GM18498 (cell line): ENCODE data around the gene PRR22.
A peak's percentile ranks its signal among the peaks of the same experiment; 100 is the strongest.

Experiments
- ATAC-seq: cut with Tn5 transposase; IDR thresholded peaks from one replicate; pipeline ENCODE4 v1.9.1; 2021; ENCODE audit warnings: mild to moderate bottlenecking, moderate library complexity; ENCODE audit not compliant: unreplicated experiment

PRR22 gene

GRCh38 chr19:5784581-5785147, at the start of gene PRR22:
PRR22 (minus strand) TSS chr19:5784746; CDS start chr19:5784660, 86 bp downstream.
- ATAC-seq = no peak

GRCh38 chr19:5832527-5833216, 48.1 kb upstream of the PRR22 start:
- no peak for ATAC-seq

- ATAC-seq = no peak
These were observed 47.5 kb upstream of the PRR22 start for GRCh38 chr19:5832061-5832460.

GRCh38 chr19:5831159-5831558, 46.6 kb upstream of the PRR22 start:
- no peak for ATAC-seq

- no peak for ATAC-seq
These were observed 45.2 kb upstream of the PRR22 start for GRCh38 chr19:5829567-5830310.

- ATAC-seq = no peak
These were observed 44.4 kb upstream of the PRR22 start for GRCh38 chr19:5828661-5829566.

- ATAC-seq = peak; percentile 78
These were observed 43.5 kb upstream of the PRR22 start for GRCh38 chr19:5827891-5828660.

- ATAC-seq = no peak
These were observed 42.9 kb upstream of the PRR22 start for GRCh38 chr19:5827342-5827890.

- no peak for ATAC-seq
These were observed 42.2 kb upstream of the PRR22 start for GRCh38 chr19:5826531-5827341.

- ATAC-seq = no peak
These were observed 40.6 kb upstream of the PRR22 start for GRCh38 chr19:5825178-5825577.

GRCh38 chr19:5824751-5825150, 40.2 kb upstream of the PRR22 start:
- no peak for ATAC-seq

- no peak for ATAC-seq
These were observed 39.2 kb upstream of the PRR22 start for GRCh38 chr19:5823579-5824281.

- ATAC-seq = no peak
These were observed 37.8 kb upstream of the PRR22 start for GRCh38 chr19:5822181-5822844.

- no peak for ATAC-seq
These were observed 37.1 kb upstream of the PRR22 start for GRCh38 chr19:5821521-5822180.

GRCh38 chr19:5820785-5821184, 36.2 kb upstream of the PRR22 start:
- ATAC-seq = no peak

GRCh38 chr19:5818594-5818993, 34.0 kb upstream of the PRR22 start:
- ATAC-seq = no peak

GRCh38 chr19:5817218-5817617, 32.7 kb upstream of the PRR22 start:
- no peak for ATAC-seq

GRCh38 chr19:5814852-5815246, 30.3 kb upstream of the PRR22 start:
- no peak for ATAC-seq
